Measurements from ENCODE around the gene PXMP4. TPM values are rescaled to one million over a fixed set of nuclear protein-coding genes. Genes with fewer than 3 reads are reported as not detected.

The PXMP4 gene
- total RNA-seq, 1 donor from 2014 or later: 6.6 TPM

- DNase-seq (ENCODE audit: extremely low spot score in 2 of 2): no peak
- Histone ChIP-seq H3K27me3 (no peaks in the 10 kb centered on the region), H3K4me3 (no peak overlapping the region), H3K36me3 (peaks cover 0 to 55% of the 10 kb centered on the region in 2 donors), H3K27ac (no peak overlapping the region), H3K9me3 (no peaks in the 10 kb centered on the region), H3K4me1 (no peaks in the 10 kb centered on the region)
- intact Hi-C loops (cut with DNase I): no loop called here
- TF ChIP-seq CTCF (IDR thresholded peaks at IDR 0.05): no peak
- no peak for TF ChIP-seq POLR2A (IDR thresholded peaks at IDR 0.05)
- TF ChIP-seq POLR2AphosphoS5 (IDR thresholded peaks at IDR 0.05; ENCODE audit: insufficient read depth in 1 of 2, low read depth in 1 of 2): no peak
Measured at GRCh38 chr20:33709398-33709797, 10.7 kb downstream of the PXMP4 start.

GRCh38 chr20:33707668-33708067 lies 12.4 kb downstream of the PXMP4 start:
- TF ChIP-seq POLR2A (IDR thresholded peaks at IDR 0.05) (no peak), CTCF (IDR thresholded peaks at IDR 0.05) (no peak), POLR2AphosphoS5 (IDR thresholded peaks at IDR 0.05; ENCODE audit: insufficient read depth in 1 of 2, low read depth in 1 of 2) (no peak)
- Histone ChIP-seq H3K4me3 (no peak overlapping the region), H3K27ac (no peak overlapping the region), H3K27me3 (no peaks in the 10 kb centered on the region), H3K9me3 (no peaks in the 10 kb centered on the region), H3K36me3 (peaks cover 0 to 40% of the 10 kb centered on the region in 2 donors), H3K4me1 (no peaks in the 10 kb centered on the region)
- no peak for DNase-seq (ENCODE audit: extremely low spot score in 2 of 2)
- intact Hi-C loops (cut with DNase I): no loop called here

GRCh38 chr20:33704197-33704924 lies 15.7 kb downstream of the PXMP4 start:
- no peaks in the 10 kb centered on the region for H3K27me3 ChIP-seq
- DNase-seq (ENCODE audit: extremely low spot score in 2 of 2): no peak
- no peaks in the 10 kb centered on the region for H3K4me1 ChIP-seq
- H3K36me3 ChIP-seq: peaks cover 0 to 18% of the 10 kb centered on the region in 2 donors
- intact Hi-C loops (cut with DNase I): no loop called here
- TF ChIP-seq POLR2AphosphoS5 (IDR thresholded peaks at IDR 0.05; ENCODE audit: insufficient read depth in 1 of 2, low read depth in 1 of 2): no peak
- TF ChIP-seq POLR2A (IDR thresholded peaks at IDR 0.05): no peak
- no peak for TF ChIP-seq CTCF (IDR thresholded peaks at IDR 0.05)
- H3K4me3 ChIP-seq: no peak overlapping the region
- H3K27ac ChIP-seq: no peak overlapping the region
- no peaks in the 10 kb centered on the region for H3K9me3 ChIP-seq

GRCh38 chr20:33703498-33704137 lies 16.5 kb downstream of the PXMP4 start:
- DNase-seq (ENCODE audit: extremely low spot score in 2 of 2): no peak
- no peaks in the 10 kb centered on the region for H3K27me3 ChIP-seq
- TF ChIP-seq CTCF (IDR thresholded peaks at IDR 0.05) (no peak), POLR2A (IDR thresholded peaks at IDR 0.05) (no peak), POLR2AphosphoS5 (IDR thresholded peaks at IDR 0.05; ENCODE audit: insufficient read depth in 1 of 2, low read depth in 1 of 2) (no peak)
- intact Hi-C loops (cut with DNase I): no loop called here
- no peak overlapping the region for H3K4me3 ChIP-seq
- H3K9me3 ChIP-seq: no peaks in the 10 kb centered on the region
- H3K27ac ChIP-seq: no peak overlapping the region
- H3K36me3 ChIP-seq: peaks cover 0 to 18% of the 10 kb centered on the region in 2 donors
- no peaks in the 10 kb centered on the region for H3K4me1 ChIP-seq

GRCh38 chr20:33702861-33703260 lies 17.2 kb downstream of the PXMP4 start:
- Histone ChIP-seq H3K4me1 (peaks cover 2% of the 10 kb centered on the region), H3K9me3 (no peaks in the 10 kb centered on the region), H3K4me3 (no peak overlapping the region), H3K27ac (no peak overlapping the region), H3K36me3 (peaks cover 0 to 18% of the 10 kb centered on the region in 2 donors), H3K27me3 (no peaks in the 10 kb centered on the region)
- intact Hi-C loops (cut with DNase I): no loop called here
- no peak for TF ChIP-seq POLR2A (IDR thresholded peaks at IDR 0.05)
- TF ChIP-seq CTCF (IDR thresholded peaks at IDR 0.05): no peak
- no peak for TF ChIP-seq POLR2AphosphoS5 (IDR thresholded peaks at IDR 0.05; ENCODE audit: insufficient read depth in 1 of 2, low read depth in 1 of 2)
- no peak for DNase-seq (ENCODE audit: extremely low spot score in 2 of 2)

All from vagina (tissue), 2 donors.